OCI-LY7 (cell line): Measurements from ENCODE around the gene APBB1IP. TPM values are rescaled to one million over a fixed set of nuclear protein-coding genes. Genes with fewer than 3 reads are reported as not detected.
"Not testable (repeated sequence)": the region's sequence is repeated elsewhere in the genome, so short reads cannot be mapped to it uniquely, and the experiment has no call there.

Source experiments
- BruUV-seq: library from RNA; stranded (reverse); fragments of 400-500 nt; replicated peaks from 2 replicates; lab custom pipeline; 2021; lab: Mats Ljungman, UMichigan
- CTCF ChIA-PET: fragments of 300-600 bp; sonication (Branson Sonifier 250); formaldehyde crosslinking; loops from one replicate; lab custom pipeline; 2022; ENCODE audit warnings: antibody characterized with exemption; ENCODE audit not compliant: unreplicated experiment; lab: Charles Lee
- POLR2A ChIA-PET: fragments of 300-600 bp; sonication (Branson Sonifier 250); formaldehyde crosslinking; loops from one replicate; lab custom pipeline; 2022; ENCODE audit warnings: antibody characterized with exemption; lab: Charles Lee
- DNase-seq: peaks from one replicate; pipeline ENCODE4 v3.0.0-alpha.2; 2015; ENCODE audit warnings: low spot score
- H2AFZ ChIP-seq: fragments of 200-600 bp; sonication (generic), shearing (Covaris generic); 2 replicates; pipeline ENCODE4 v1.6.1; 2014; ENCODE audit warnings: mild to moderate bottlenecking, antibody characterized with exemption, low read length, moderate library complexity
- H3K27ac ChIP-seq: fragments of 200-600 bp; sonication (generic); 2 replicates; pipeline ENCODE4 v1.5.1; 2014; ENCODE audit warnings: mixed run types, low read depth, mild to moderate bottlenecking, moderate library complexity, low read length, inconsistent platforms; ENCODE audit not compliant: poor library complexity, severe bottlenecking
- H3K36me3 ChIP-seq: fragments of 200-600 bp; sonication (generic); 2 replicates; pipeline ENCODE4 v1.6.1; 2014; ENCODE audit warnings: mild to moderate bottlenecking, antibody characterized with exemption, low read length, moderate library complexity, mixed read lengths; ENCODE audit not compliant: insufficient read depth
- H3K4me1 ChIP-seq: fragments of 200-600 bp; sonication (generic); 2 replicates; pipeline ENCODE4 v1.5.1; 2014; ENCODE audit warnings: mild to moderate bottlenecking, low read length; ENCODE audit not compliant: insufficient read depth, poor library complexity, severe bottlenecking
- H3K4me2 ChIP-seq: fragments of 200-600 bp; sonication (generic); 2 replicates; pipeline ENCODE4 v1.6.1; 2014; ENCODE audit warnings: mild to moderate bottlenecking, low read length
- H3K4me3 ChIP-seq: fragments of 200-600 bp; sonication (generic); 2 replicates; pipeline ENCODE4 v1.5.1; 2014; ENCODE audit warnings: mild to moderate bottlenecking, low read depth, low read length; ENCODE audit not compliant: poor library complexity, severe bottlenecking
- H3K79me2 ChIP-seq: fragments of 200-600 bp; sonication (generic); 2 replicates; pipeline ENCODE4 v1.6.1; 2016; ENCODE audit warnings: low read depth, mild to moderate bottlenecking, low read length, moderate library complexity, mixed read lengths; ENCODE audit not compliant: insufficient read depth
- H3K9me2 ChIP-seq: fragments of 200-600 bp; sonication (generic); 2 replicates; pipeline ENCODE4 v1.6.1; 2016; ENCODE audit warnings: mild to moderate bottlenecking, low read length, mixed read lengths; ENCODE audit not compliant: insufficient read depth
- H3K9me3 ChIP-seq: fragments of 200-600 bp; sonication (generic); 2 replicates; pipeline ENCODE4 v1.6.1; 2014; ENCODE audit warnings: mild to moderate bottlenecking, mixed run types, low read length, mixed read lengths
- H4K20me1 ChIP-seq: fragments of 200-600 bp; sonication (generic); 2 replicates; pipeline ENCODE4 v1.6.1; 2014; ENCODE audit warnings: mild to moderate bottlenecking, antibody characterized with exemption, low read length, moderate library complexity, mixed read lengths; ENCODE audit not compliant: insufficient read depth
- EZH2phosphoT487 ChIP-seq: fragments of 200-600 bp; sonication (generic); IDR thresholded peaks from 2 replicates; pipeline ENCODE4 v1.6.1; 2018; ENCODE audit warnings: low read depth, borderline replicate concordance, mild to moderate bottlenecking, mixed run types, antibody characterized with exemption, low read length, moderate library complexity, mixed read lengths
- intact Hi-C: fragments of 100-400 bp; cut with micrococcal nuclease; formaldehyde crosslinking; loops from one replicate; pipeline ENCODE4 v1.10.0; 2022; ENCODE audit not compliant: unreplicated experiment
- total RNA-seq, 2 experiments: library from RNA; depleted of rRNA in 1 of 2; stranded (reverse); fragments of >200 nt in 1 of 2; shearing (Covaris generic) in 1 of 2; gene quantifications; 2 replicates each; pipeline ENCODE4 v1.2.3, GENCODE V29; 2014 to 2022
- TF ChIP-seq, protein P1 (sequence below): fragments of 200-600 bp; sonication (generic); conservative IDR thresholded peaks from 2 replicates; pipeline ENCODE4 v1.5.1; 2014; ENCODE audit warnings: mild to moderate bottlenecking, antibody characterized with exemption, low read length, moderate library complexity, mixed read lengths

APBB1IP gene
- total RNA-seq, 2 experiments from 2014 or later = 65.8 to 167 TPM

DNA sequence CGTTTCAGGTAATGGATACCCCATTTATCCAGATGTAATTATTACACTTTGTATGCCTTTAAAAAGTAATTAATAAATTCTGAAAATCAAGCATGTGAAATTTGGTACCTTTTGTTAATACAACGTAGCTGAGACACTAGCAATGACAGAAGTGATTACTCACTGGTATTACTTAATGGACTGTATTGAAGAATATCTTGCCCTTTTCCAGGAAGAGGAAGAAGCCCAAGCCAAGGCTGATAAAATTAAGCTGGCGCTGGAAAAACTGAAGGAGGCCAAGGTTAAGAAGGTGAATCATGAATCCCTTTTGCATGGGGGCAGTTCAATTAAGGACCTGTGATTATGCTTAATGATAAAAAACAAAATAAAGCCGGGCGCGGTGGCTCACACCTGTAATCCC, 64.8 kb downstream of the APBB1IP start:
- Histone ChIP-seq H3K4me3 (no peak overlapping the region), H3K9me2 (no peaks in the 10 kb centered on the region), H3K9me3 (no peaks in the 10 kb centered on the region), H3K4me1 (no peaks in the 10 kb centered on the region), H3K4me2 (no peak overlapping the region), H3K79me2 (0 out of 2 replicates have a peak, but pooled peaks cover 11% of the 10 kb centered on the region), H4K20me1 (no peaks in the 10 kb centered on the region), H3K27ac (no peak overlapping the region), H2AFZ (no peak overlapping the region), H3K36me3 (peaks cover 99% of the 10 kb centered on the region)
- DNase-seq = no peak
- intact Hi-C loops = loop anchor here (5.0 kb wide), 1 partner anchor 166 kb away; no protein-coding TSS in a partner anchor
- TF ChIP-seq, protein P1, sequence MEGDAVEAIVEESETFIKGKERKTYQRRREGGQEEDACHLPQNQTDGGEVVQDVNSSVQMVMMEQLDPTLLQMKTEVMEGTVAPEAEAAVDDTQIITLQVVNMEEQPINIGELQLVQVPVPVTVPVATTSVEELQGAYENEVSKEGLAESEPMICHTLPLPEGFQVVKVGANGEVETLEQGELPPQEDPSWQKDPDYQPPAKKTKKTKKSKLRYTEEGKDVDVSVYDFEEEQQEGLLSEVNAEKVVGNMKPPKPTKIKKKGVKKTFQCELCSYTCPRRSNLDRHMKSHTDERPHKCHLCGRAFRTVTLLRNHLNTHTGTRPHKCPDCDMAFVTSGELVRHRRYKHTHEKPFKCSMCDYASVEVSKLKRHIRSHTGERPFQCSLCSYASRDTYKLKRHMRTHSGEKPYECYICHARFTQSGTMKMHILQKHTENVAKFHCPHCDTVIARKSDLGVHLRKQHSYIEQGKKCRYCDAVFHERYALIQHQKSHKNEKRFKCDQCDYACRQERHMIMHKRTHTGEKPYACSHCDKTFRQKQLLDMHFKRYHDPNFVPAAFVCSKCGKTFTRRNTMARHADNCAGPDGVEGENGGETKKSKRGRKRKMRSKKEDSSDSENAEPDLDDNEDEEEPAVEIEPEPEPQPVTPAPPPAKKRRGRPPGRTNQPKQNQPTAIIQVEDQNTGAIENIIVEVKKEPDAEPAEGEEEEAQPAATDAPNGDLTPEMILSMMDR = no peak
- no peak for TF ChIP-seq EZH2phosphoT487
- no TSS peak for BruUV-seq
- ChIA-PET CTCF (no interaction called here), POLR2A (interaction anchor here (0.7 to 1.7 kb wide), 3 partner anchors 12 to 22 kb away, joined by 3 to 10 read pairs (median 4); no protein-coding TSS in a partner anchor)

DNA sequence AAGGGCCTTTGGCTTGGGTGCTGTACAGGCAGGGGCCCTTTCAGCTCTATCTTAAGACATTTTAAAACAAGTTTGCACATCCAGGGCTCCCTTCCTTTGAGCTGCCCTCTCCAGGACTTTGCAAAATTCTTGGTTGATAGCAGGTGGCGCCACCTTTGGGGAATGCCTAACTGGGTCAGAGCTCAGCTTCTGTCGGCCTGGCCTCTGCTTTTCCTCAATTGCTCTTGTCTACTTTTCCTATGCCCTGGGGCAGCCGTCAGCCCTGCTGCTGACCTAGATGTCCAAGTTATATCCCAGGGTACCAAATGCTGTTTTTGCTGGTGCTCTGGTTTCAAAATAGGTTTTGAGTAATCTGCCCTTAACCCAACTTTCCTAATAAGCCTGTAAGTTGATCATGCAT, 65.8 kb downstream of the APBB1IP start:
- no TSS peak for BruUV-seq
- H3K79me2 ChIP-seq = 0 out of 2 replicates have a peak, but pooled peaks cover 9% of the 10 kb centered on the region
- ChIA-PET POLR2A (interaction anchor here (0.6 to 1.2 kb wide), 2 partner anchors 20 to 449 kb away, joined by 3 to 4 read pairs; no protein-coding TSS in a partner anchor), CTCF (interaction anchor here (0.6 kb wide), 1 partner anchor 773 kb away, joined by 3 read pairs; no protein-coding TSS in a partner anchor)
- no peaks in the 10 kb centered on the region for H3K9me2 ChIP-seq
- H4K20me1 ChIP-seq = no peaks in the 10 kb centered on the region
- peaks cover 98% of the 10 kb centered on the region for H3K36me3 ChIP-seq
- H3K27ac ChIP-seq = no peak overlapping the region
- TF ChIP-seq, protein P1 = peak; percentile 66
- TF ChIP-seq EZH2phosphoT487 = no peak
- no peak overlapping the region for H3K4me2 ChIP-seq
- H3K4me3 ChIP-seq = no peak overlapping the region
- H3K4me1 ChIP-seq = no peaks in the 10 kb centered on the region
- DNase-seq = peak; percentile 28
- no peak overlapping the region for H2AFZ ChIP-seq
- no peaks in the 10 kb centered on the region for H3K9me3 ChIP-seq
- intact Hi-C loops = loop anchor here (5.0 kb wide), 1 partner anchor 167 kb away; no protein-coding TSS in a partner anchor

DNA sequence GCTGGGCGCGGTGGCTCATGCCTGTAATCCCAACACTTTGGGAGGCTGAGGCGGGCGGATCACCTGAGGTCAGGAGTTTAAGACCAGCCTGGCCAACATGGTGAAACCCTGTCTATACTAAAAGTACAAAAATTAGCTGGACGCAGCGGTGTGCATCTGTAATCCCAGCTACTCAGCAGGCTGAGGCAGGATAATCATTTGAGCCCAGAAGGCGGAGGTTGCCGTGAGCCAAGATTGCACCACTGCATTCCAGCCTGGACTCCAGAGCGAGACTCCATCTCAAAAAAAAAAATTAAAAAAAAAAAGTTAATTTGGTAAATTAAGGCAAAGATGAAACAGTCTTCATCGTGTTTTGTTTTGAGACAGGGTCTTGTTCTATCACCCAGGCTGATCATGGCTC, 66.3 kb downstream of the APBB1IP start:
- DNase-seq, H3K27ac ChIP-seq, H3K4me3 ChIP-seq, H3K4me1 ChIP-seq, POLR2A ChIA-PET, H3K9me3 ChIP-seq, H3K4me2 ChIP-seq, BruUV-seq, CTCF ChIA-PET, H3K79me2 ChIP-seq, H2AFZ ChIP-seq, H4K20me1 ChIP-seq, H3K9me2 ChIP-seq: not testable (repeated sequence)
- peaks cover 98% of the 10 kb centered on the region for H3K36me3 ChIP-seq
- intact Hi-C loops = loop anchor here (5.0 kb wide), 1 partner anchor 167 kb away; no protein-coding TSS in a partner anchor
